Liver (tissue), 9 donors: ENCODE results near the gene EAPP. TPM values are rescaled to one million over a fixed set of nuclear protein-coding genes. Genes with fewer than 3 reads are reported as not detected.
A peak's percentile ranks its signal among the peaks of the same experiment; 100 is the strongest.

Source experiments
- DNase-seq: peaks from one replicate; pipeline ENCODE4 v3.0.0-alpha.2; 2017; ENCODE audit warnings: low spot score
- H3K27ac ChIP-seq, 2 donors: one replicate each; pipeline ENCODE4 v1.7.0; 2013; ENCODE audit warnings: inconsistent platforms in 2 of 2, low read length in 2 of 2, control low read depth in 1 of 2, low read depth in 1 of 2, mild to moderate bottlenecking in 1 of 2
- H3K27me3 ChIP-seq, 4 donors: one replicate each; pipeline versions ENCODE4 v1.6.1 to v1.7.0; 2013; ENCODE audit warnings: low read length in 3 of 4, inconsistent platforms in 1 of 4, mild to moderate bottlenecking in 1 of 4, moderate library complexity in 1 of 4; ENCODE audit not compliant: control insufficient read depth in 4 of 4, insufficient read depth in 4 of 4
- H3K36me3 ChIP-seq, 4 donors: one replicate each; pipeline versions ENCODE4 v1.6.1 to v1.7.0; 2013; ENCODE audit warnings: low read length in 3 of 4, mild to moderate bottlenecking in 3 of 4, low read depth in 1 of 4, moderate library complexity in 1 of 4; ENCODE audit not compliant: control insufficient read depth in 4 of 4, insufficient read depth in 3 of 4
- H3K4me1 ChIP-seq, 4 donors: one replicate each; pipeline versions ENCODE4 v1.6.1 to v1.7.0; 2013; ENCODE audit warnings: low read length in 3 of 4, mild to moderate bottlenecking in 3 of 4, moderate library complexity in 1 of 4; ENCODE audit not compliant: control insufficient read depth in 4 of 4, insufficient read depth in 4 of 4
- H3K4me3 ChIP-seq, 3 donors: one replicate each; pipeline versions ENCODE4 v1.6.1 to v1.7.0; 2013; ENCODE audit warnings: low read length in 3 of 3, control low read depth in 1 of 3, low read depth in 1 of 3, mild to moderate bottlenecking in 1 of 3
- H3K9ac ChIP-seq, 2 donors: one replicate each; pipeline ENCODE4 v1.7.0; 2013; ENCODE audit warnings: low read length in 2 of 2, mild to moderate bottlenecking in 2 of 2, moderate library complexity in 2 of 2, control low read depth in 1 of 2, low read depth in 1 of 2
- H3K9me3 ChIP-seq, 4 donors: one replicate each; pipeline versions ENCODE4 v1.6.1 to v1.7.0; 2013; ENCODE audit warnings: low read length in 3 of 4; ENCODE audit not compliant: control insufficient read depth in 4 of 4
- EGR1 ChIP-seq, 2 donors: IDR thresholded peaks; 2 replicates each; pipeline ENCODE4 v1.6.1; 2016 to 2018; ENCODE audit warnings: antibody characterized with exemption in 2 of 2, low read depth in 2 of 2
- FOXA1 ChIP-seq: IDR thresholded peaks from 2 replicates; pipeline ENCODE4 v1.6.1; 2016; ENCODE audit warnings: antibody characterized with exemption
- FOXA2 ChIP-seq: IDR thresholded peaks from 2 replicates; pipeline ENCODE4 v1.6.1; 2016; ENCODE audit warnings: antibody characterized with exemption
- GABPA ChIP-seq, 2 donors: IDR thresholded peaks in 1 of 2; conservative IDR thresholded peaks in 1 of 2; 2 replicates each; pipeline ENCODE4 v1.6.1; 2016; ENCODE audit warnings: antibody characterized with exemption in 2 of 2, mild to moderate bottlenecking in 1 of 2, moderate library complexity in 1 of 2
- HNF4A ChIP-seq, 2 donors: conservative IDR thresholded peaks; 2 replicates each; pipeline ENCODE4 v1.6.1; 2016; ENCODE audit warnings: antibody characterized with exemption in 2 of 2, mild to moderate bottlenecking in 2 of 2
- HNF4G ChIP-seq: IDR thresholded peaks from 2 replicates; pipeline ENCODE4 v1.6.1; 2016; ENCODE audit warnings: antibody characterized with exemption
- JUND ChIP-seq, 2 donors: IDR thresholded peaks; 2 replicates each; pipeline ENCODE4 v1.6.1; 2016; ENCODE audit warnings: antibody characterized with exemption in 2 of 2
- NR2F2 ChIP-seq: IDR thresholded peaks from 2 replicates; pipeline ENCODE4 v1.6.1; 2016; ENCODE audit warnings: antibody characterized with exemption
- RAD21 ChIP-seq, 2 donors: IDR thresholded peaks; 2 replicates each; pipeline ENCODE4 v1.6.1; 2016; ENCODE audit warnings: antibody characterized with exemption in 2 of 2, mild to moderate bottlenecking in 2 of 2
- REST ChIP-seq: IDR thresholded peaks from 2 replicates; pipeline ENCODE4 v1.6.1; 2016; ENCODE audit warnings: antibody characterized with exemption, mild to moderate bottlenecking
- RXRA ChIP-seq, 2 donors: IDR thresholded peaks; 2 replicates each; pipeline ENCODE4 v1.6.1; 2017 to 2018; ENCODE audit warnings: antibody characterized with exemption in 2 of 2, mild to moderate bottlenecking in 1 of 2
- SP1 ChIP-seq: IDR thresholded peaks from 2 replicates; pipeline ENCODE4 v1.6.1; 2018; ENCODE audit warnings: antibody characterized with exemption, mild to moderate bottlenecking
- TAF1 ChIP-seq: conservative IDR thresholded peaks from 2 replicates; pipeline ENCODE4 v1.6.1; 2016; ENCODE audit warnings: antibody characterized with exemption, mild to moderate bottlenecking
- YY1 ChIP-seq: IDR thresholded peaks from 2 replicates; pipeline ENCODE4 v1.6.1; 2016; ENCODE audit warnings: antibody characterized with exemption, mild to moderate bottlenecking
- WGBS: extraction: QIAGEN DNeasy Blood & Tissue Kit; methylation state at CpG from one replicate; pipeline ENCODE4 v1.1.7; 2013; 5-methylcytosine and 5-hydroxymethylcytosine counted together
- polyA plus RNA-seq, 2 donors: library from polyadenylated mRNA; stranded (reverse) in 1 of 2; unstranded in 1 of 2; fragments of 200-250 nt in 1 of 2; fragments of >200 nt in 1 of 2; fragmentation: Nextera tagmentation in 1 of 2; extraction: Ambion mirVana in 1 of 2; gene quantifications; one replicate each; pipeline versions ENCODE4 v1.2.1 to v1.2.3, GENCODE V29; 2013 to 2015
- total RNA-seq, 2 donors: library from RNA; depleted of rRNA; stranded (reverse); fragments of >200 nt; gene quantifications; one replicate each; pipeline ENCODE4 v1.2.3, GENCODE V29; 2014
- TF ChIP-seq, protein P1 (sequence below): fragments of 150-350 bp; IDR thresholded peaks from 2 replicates; pipeline ENCODE4 v1.5.1; 2017; ENCODE audit warnings: improper control_type of control experiment, low read depth, low read length; ENCODE audit not compliant: missing input control
- TF ChIP-seq, protein P2 (sequence below): IDR thresholded peaks from 2 replicates; pipeline ENCODE4 v1.6.1; 2016; ENCODE audit warnings: antibody characterized with exemption
- TF ChIP-seq, protein P3 (sequence below): IDR thresholded peaks from 2 replicates; pipeline ENCODE4 v1.6.1; 2016; ENCODE audit warnings: antibody characterized with exemption
- TF ChIP-seq, protein P4 (sequence below): IDR thresholded peaks from 2 replicates; pipeline ENCODE4 v1.6.1; 2016; ENCODE audit warnings: antibody characterized with exemption
- donor health status: healthy.
- donor health status: healthy.
- donor health status: healthy.
- donor health status: healthy.
- donor health status: healthy.

The EAPP gene, protein sequence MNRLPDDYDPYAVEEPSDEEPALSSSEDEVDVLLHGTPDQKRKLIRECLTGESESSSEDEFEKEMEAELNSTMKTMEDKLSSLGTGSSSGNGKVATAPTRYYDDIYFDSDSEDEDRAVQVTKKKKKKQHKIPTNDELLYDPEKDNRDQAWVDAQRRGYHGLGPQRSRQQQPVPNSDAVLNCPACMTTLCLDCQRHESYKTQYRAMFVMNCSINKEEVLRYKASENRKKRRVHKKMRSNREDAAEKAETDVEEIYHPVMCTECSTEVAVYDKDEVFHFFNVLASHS
- total RNA-seq (10 to 100 TPM; 22.3 to 29.0 TPM), polyA plus RNA-seq (10 to 100 TPM; 18.5 to 33.4 TPM)

DNA sequence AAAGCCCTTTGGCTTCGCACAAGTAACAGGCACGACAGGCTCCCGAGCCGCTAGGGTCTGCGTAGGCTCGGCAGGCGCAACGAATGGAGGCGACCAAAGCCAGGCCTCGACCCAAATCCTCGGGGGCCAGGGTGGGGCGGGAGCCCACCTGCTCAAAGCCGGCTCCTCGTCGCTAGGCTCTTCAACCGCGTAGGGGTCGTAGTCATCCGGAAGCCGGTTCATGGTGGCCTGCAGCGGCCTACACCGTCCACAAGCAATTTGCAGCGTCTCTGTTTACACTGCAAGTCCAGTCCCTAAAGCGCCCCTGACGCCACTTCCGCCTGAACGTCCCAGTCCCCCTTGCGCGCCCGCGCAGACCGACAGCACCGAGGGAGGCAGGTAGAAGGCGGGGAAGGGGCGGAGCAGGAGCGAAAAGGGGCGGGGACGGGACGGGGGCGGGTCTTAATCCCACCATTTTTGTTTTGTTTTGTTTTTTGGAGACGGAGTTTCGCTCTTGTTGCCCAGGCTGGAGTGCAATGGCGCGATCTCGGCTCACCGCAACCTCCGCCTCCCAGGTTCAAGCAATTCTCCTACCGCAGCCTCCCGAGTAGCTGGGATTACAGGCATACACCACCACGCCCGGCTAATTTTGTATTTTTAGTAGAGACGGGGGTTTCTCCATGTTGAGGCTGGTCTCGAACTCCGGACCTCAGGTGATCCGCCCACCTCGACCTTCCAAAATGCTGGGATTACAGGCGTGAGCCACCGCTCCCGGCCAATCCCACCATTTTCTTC is at the start of gene EAPP:
Gene EAPP (minus strand): TSS at position 295 of the 774 bp plus-strand sequence. CDS start 73 bp downstream, at position 222.
- 3% methylated on average over 59 of the region's 59 CpGs for WGBS
- Histone ChIP-seq H3K9me3 (no peaks in the 10 kb centered on the region), H3K9ac (peak within 1 kb of the TSS; percentile 98 to 100), H3K27me3 (no peaks in the 10 kb centered on the region), H3K4me1 (peaks cover 4 to 18% (median 12%) of the 10 kb centered on the region in 4 donors), H3K4me3 (peak within 1 kb of the TSS; percentile 88 to 99 (median 98)), H3K36me3 (peaks cover 1 to 7% (median 4%) of the 10 kb centered on the region in 4 donors), H3K27ac (peak within 1 kb of the TSS; percentile 95 to 100)
- TF ChIP-seq EGR1 (IDR thresholded peaks at IDR 0.05; ENCODE audit: low read depth in 2 of 2) (peak in 1 of 2 donors; percentile 14), RAD21 (IDR thresholded peaks at IDR 0.05) (peak in 1 of 2 donors; percentile 41), HNF4G (no peak), SP1 (peak; percentile 71), FOXA1 (peak; percentile 84), FOXA2 (peak; percentile 88), RXRA (IDR thresholded peaks at IDR 0.05) (peak in 1 of 2 donors; percentile 42), NR2F2 (no peak), YY1 (peak; percentile 88), GABPA (IDR thresholded peaks at IDR 0.05 in 1 of 2, conservative IDR thresholded peaks at IDR 0.05 in 1 of 2) (peak; percentile 75 to 92), REST (peak; percentile 90), JUND (IDR thresholded peaks at IDR 0.05) (no peak), HNF4A (conservative IDR thresholded peaks at IDR 0.05) (peak; percentile 38 to 43), TAF1 (peak; percentile 65)
- TF ChIP-seq, protein P1, sequence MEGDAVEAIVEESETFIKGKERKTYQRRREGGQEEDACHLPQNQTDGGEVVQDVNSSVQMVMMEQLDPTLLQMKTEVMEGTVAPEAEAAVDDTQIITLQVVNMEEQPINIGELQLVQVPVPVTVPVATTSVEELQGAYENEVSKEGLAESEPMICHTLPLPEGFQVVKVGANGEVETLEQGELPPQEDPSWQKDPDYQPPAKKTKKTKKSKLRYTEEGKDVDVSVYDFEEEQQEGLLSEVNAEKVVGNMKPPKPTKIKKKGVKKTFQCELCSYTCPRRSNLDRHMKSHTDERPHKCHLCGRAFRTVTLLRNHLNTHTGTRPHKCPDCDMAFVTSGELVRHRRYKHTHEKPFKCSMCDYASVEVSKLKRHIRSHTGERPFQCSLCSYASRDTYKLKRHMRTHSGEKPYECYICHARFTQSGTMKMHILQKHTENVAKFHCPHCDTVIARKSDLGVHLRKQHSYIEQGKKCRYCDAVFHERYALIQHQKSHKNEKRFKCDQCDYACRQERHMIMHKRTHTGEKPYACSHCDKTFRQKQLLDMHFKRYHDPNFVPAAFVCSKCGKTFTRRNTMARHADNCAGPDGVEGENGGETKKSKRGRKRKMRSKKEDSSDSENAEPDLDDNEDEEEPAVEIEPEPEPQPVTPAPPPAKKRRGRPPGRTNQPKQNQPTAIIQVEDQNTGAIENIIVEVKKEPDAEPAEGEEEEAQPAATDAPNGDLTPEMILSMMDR: no peak
- TF ChIP-seq, protein P2, sequence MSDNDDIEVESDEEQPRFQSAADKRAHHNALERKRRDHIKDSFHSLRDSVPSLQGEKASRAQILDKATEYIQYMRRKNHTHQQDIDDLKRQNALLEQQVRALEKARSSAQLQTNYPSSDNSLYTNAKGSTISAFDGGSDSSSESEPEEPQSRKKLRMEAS: peak; percentile 40
- TF ChIP-seq, protein P3, sequence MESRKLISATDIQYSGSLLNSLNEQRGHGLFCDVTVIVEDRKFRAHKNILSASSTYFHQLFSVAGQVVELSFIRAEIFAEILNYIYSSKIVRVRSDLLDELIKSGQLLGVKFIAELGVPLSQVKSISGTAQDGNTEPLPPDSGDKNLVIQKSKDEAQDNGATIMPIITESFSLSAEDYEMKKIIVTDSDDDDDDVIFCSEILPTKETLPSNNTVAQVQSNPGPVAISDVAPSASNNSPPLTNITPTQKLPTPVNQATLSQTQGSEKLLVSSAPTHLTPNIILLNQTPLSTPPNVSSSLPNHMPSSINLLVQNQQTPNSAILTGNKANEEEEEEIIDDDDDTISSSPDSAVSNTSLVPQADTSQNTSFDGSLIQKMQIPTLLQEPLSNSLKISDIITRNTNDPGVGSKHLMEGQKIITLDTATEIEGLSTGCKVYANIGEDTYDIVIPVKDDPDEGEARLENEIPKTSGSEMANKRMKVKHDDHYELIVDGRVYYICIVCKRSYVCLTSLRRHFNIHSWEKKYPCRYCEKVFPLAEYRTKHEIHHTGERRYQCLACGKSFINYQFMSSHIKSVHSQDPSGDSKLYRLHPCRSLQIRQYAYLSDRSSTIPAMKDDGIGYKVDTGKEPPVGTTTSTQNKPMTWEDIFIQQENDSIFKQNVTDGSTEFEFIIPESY: no peak
- TF ChIP-seq, protein P4, sequence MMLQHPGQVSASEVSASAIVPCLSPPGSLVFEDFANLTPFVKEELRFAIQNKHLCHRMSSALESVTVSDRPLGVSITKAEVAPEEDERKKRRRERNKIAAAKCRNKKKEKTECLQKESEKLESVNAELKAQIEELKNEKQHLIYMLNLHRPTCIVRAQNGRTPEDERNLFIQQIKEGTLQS: no peak
- peak; percentile 95 for DNase-seq
